ENCODE results near the gene SUN1. TPM values are rescaled to one million over a fixed set of nuclear protein-coding genes. Genes with fewer than 3 reads are reported as not detected.

SUN1 gene
- total and polyA plus RNA-seq, 10 of the 15 experiments (the other 5 are each of a cell fraction or from before 2014, with no cell fraction given), result 27.8 to 107 (median 65.8) TPM

DNA sequence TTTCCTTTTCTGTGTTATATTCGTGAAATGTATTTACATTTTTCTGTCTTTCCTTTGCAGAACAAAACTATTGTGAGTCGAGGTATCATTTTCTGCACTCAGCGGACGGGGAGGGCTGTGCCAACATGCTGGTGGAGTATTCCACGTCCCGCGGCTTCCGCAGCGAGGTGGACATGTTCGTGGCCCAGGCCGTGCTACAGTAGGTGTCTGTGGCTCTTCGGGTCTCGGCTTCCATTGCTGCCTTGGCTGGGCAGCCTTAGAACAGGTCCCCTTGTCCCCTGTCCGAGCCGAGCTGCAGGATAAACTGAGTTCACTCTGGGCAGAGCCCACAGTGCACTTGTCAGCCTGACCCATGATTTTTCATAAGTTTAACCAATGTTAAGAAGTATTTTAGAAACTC is 58.6 kb downstream of the SUN1 start:
- FAIRE-seq, result no peak

More for the DNA sequence above, 58.6 kb downstream of the SUN1 start:
- ChIA-PET POLR2A (no interaction called here), CTCF (no interaction called here), RAD21 (ENCODE audit: unreplicated experiment) (no interaction called here), SMC1A (ENCODE audit: uncharacterized antibody, unreplicated experiment) (no interaction called here)
- no peaks in the 10 kb centered on the region for H4K20me1 ChIP-seq (ENCODE audit: control insufficient read depth, insufficient read depth)
- no peak overlapping the region for H2AFZ ChIP-seq (ENCODE audit: control insufficient read depth, low read depth, low read length)
- H3K79me2 ChIP-seq (ENCODE audit: control insufficient read depth, insufficient read depth, low read length), result peaks cover under 1% of the 10 kb centered on the region
- DNase-seq (ENCODE audit: low read depth, low spot score), result no peak
- no peak overlapping the region for H3K27ac ChIP-seq (ENCODE audit: control insufficient read depth, insufficient read depth)
- no peak overlapping the region for H3K9ac ChIP-seq (ENCODE audit: control insufficient read depth, insufficient read depth, low read length)
- in situ Hi-C loops (cut with MboI) (no loop called here), intact Hi-C loops (cut with micrococcal nuclease; ENCODE audit: unreplicated experiment) (no loop called here)
- ATAC-seq, result no peak
- TF ChIP-seq, protein P1, sequence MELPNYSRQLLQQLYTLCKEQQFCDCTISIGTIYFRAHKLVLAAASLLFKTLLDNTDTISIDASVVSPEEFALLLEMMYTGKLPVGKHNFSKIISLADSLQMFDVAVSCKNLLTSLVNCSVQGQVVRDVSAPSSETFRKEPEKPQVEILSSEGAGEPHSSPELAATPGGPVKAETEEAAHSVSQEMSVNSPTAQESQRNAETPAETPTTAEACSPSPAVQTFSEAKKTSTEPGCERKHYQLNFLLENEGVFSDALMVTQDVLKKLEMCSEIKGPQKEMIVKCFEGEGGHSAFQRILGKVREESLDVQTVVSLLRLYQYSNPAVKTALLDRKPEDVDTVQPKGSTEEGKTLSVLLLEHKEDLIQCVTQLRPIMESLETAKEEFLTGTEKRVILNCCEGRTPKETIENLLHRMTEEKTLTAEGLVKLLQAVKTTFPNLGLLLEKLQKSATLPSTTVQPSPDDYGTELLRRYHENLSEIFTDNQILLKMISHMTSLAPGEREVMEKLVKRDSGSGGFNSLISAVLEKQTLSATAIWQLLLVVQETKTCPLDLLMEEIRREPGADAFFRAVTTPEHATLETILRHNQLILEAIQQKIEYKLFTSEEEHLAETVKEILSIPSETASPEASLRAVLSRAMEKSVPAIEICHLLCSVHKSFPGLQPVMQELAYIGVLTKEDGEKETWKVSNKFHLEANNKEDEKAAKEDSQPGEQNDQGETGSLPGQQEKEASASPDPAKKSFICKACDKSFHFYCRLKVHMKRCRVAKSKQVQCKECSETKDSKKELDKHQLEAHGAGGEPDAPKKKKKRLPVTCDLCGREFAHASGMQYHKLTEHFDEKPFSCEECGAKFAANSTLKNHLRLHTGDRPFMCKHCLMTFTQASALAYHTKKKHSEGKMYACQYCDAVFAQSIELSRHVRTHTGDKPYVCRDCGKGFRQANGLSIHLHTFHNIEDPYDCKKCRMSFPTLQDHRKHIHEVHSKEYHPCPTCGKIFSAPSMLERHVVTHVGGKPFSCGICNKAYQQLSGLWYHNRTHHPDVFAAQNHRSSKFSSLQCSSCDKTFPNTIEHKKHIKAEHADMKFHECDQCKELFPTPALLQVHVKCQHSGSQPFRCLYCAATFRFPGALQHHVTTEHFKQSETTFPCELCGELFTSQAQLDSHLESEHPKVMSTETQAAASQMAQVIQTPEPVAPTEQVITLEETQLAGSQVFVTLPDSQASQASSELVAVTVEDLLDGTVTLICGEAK (IDR thresholded peaks at IDR 0.05; ENCODE audit: borderline replicate concordance), result no peak
- TF ChIP-seq ETV6 (conservative IDR thresholded peaks at IDR 0.05 in 1 of 2, IDR thresholded peaks at IDR 0.05 in 1 of 2; ENCODE audit: borderline replicate concordance in 1 of 2, low read depth in 1 of 2) (no peak), SMC3 (IDR thresholded peaks at IDR 0.05; ENCODE audit: borderline replicate concordance, low read length) (no peak), SUPT20H (IDR thresholded peaks at IDR 0.05; ENCODE audit: borderline replicate concordance, control insufficient read depth, low read depth, low read length) (no peak), NFXL1 (IDR thresholded peaks at IDR 0.05; ENCODE audit: borderline replicate concordance) (no peak), DPF2 (IDR thresholded peaks at IDR 0.05) (no peak), CEBPB (IDR thresholded peaks at IDR 0.05; ENCODE audit: borderline replicate concordance in 1 of 2, low read depth in 2 of 2, low read length in 2 of 2) (no peak), ZZZ3 (IDR thresholded peaks at IDR 0.05; ENCODE audit: control insufficient read depth, insufficient read length, low read depth) (no peak), KLF5 (IDR thresholded peaks at IDR 0.05; ENCODE audit: partially characterized antibody) (no peak)
- TF ChIP-seq, protein P2, sequence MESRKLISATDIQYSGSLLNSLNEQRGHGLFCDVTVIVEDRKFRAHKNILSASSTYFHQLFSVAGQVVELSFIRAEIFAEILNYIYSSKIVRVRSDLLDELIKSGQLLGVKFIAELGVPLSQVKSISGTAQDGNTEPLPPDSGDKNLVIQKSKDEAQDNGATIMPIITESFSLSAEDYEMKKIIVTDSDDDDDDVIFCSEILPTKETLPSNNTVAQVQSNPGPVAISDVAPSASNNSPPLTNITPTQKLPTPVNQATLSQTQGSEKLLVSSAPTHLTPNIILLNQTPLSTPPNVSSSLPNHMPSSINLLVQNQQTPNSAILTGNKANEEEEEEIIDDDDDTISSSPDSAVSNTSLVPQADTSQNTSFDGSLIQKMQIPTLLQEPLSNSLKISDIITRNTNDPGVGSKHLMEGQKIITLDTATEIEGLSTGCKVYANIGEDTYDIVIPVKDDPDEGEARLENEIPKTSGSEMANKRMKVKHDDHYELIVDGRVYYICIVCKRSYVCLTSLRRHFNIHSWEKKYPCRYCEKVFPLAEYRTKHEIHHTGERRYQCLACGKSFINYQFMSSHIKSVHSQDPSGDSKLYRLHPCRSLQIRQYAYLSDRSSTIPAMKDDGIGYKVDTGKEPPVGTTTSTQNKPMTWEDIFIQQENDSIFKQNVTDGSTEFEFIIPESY (IDR thresholded peaks at IDR 0.05), result no peak
- no TSS peak for BruUV-seq (replicated peaks)
- peaks cover 8 to 72% of the 10 kb centered on the region in 2 experiments; a peak in 3 of 4 replicates for H3K36me3 ChIP-seq (ENCODE audit: control insufficient read depth in 2 of 2, insufficient read depth in 2 of 2, low read length in 1 of 2)
- H3K9me3 ChIP-seq (replicated peaks; ENCODE audit: control insufficient read depth, insufficient read depth, low read length), result no peaks in the 10 kb centered on the region; the same call in 2 of the 3 replicates
- H3K4me2 ChIP-seq (ENCODE audit: control insufficient read depth, insufficient read depth), result no peak overlapping the region
- 91% methylated on average over 15 of the region's 15 CpGs for WGBS (ENCODE audit: insufficient coverage, insufficient replicate concordance, low lambda C conversion rate, missing lambda C conversion rate)
- H3K4me1 ChIP-seq (ENCODE audit: control insufficient read depth, insufficient read depth, low read length), result no peaks in the 10 kb centered on the region
- H3K27me3 ChIP-seq (replicated peaks in 1 of 2; ENCODE audit: control insufficient read depth in 2 of 2, insufficient read depth in 2 of 2, low read length in 1 of 2), result no peaks in the 10 kb centered on the region
- H3K4me3 ChIP-seq, result no peak overlapping the region
